K562 (cell line): ENCODE data around the gene STK25. TPM values are rescaled to one million over a fixed set of nuclear protein-coding genes. Genes with fewer than 3 reads are reported as not detected.
A peak's percentile ranks its signal among the peaks of the same experiment; 100 is the strongest.

ENCODE experiments used
- ATF7 ChIP-seq: fragments of 450-650 bp; IDR thresholded peaks from 2 replicates; pipeline ENCODE4 v1.7.1; 2014; ENCODE audit warnings: mild to moderate bottlenecking, moderate library complexity
- CBX1 ChIP-seq: sonication (generic); IDR thresholded peaks from 2 replicates; pipeline ENCODE4 v1.6.1; 2016; ENCODE audit warnings: antibody characterized with exemption, low read depth, mild to moderate bottlenecking
- CXXC5 ChIP-seq: fragments of 250-450 bp; sonication (Bioruptor Pico); IDR thresholded peaks from 2 replicates; pipeline ENCODE4 v1.8.0; 2022; ENCODE audit warnings: inconsistent platforms, mild to moderate bottlenecking, moderate library complexity
- E2F3 ChIP-seq: fragments of 250-450 bp; sonication (Bioruptor Pico); IDR thresholded peaks from 2 replicates; pipeline ENCODE4 v1.4.0; 2020; ENCODE audit warnings: mild to moderate bottlenecking
- E2F6 ChIP-seq, 2 experiments: IDR thresholded peaks; 2 replicates each; pipeline ENCODE4 v1.6.1; 2011; ENCODE audit warnings: borderline replicate concordance in 1 of 2, control low read depth in 1 of 2, low read depth in 1 of 2, low read length in 1 of 2, mild to moderate bottlenecking in 1 of 2, mixed read lengths in 1 of 2, moderate library complexity in 1 of 2; ENCODE audit not compliant: insufficient read depth in 1 of 2, insufficient read length in 1 of 2, poor library complexity in 1 of 2, severe bottlenecking in 1 of 2; ENCODE audit errors: extremely low read depth in 1 of 2
- PBX2 ChIP-seq, 2 experiments: IDR thresholded peaks in 1 of 2; conservative IDR thresholded peaks in 1 of 2; 2 replicates each; pipeline ENCODE4 v1.6.1; 2016; ENCODE audit warnings: low read depth in 2 of 2, mild to moderate bottlenecking in 1 of 2, missing compliant biosample characterization in 1 of 2, missing genetic modification characterization in 1 of 2, moderate library complexity in 1 of 2
- THAP12 ChIP-seq: fragments of 250-450 bp; sonication (Bioruptor Pico); IDR thresholded peaks from 2 replicates; pipeline ENCODE4 v1.9.0; 2021; ENCODE audit warnings: mild to moderate bottlenecking, inconsistent platforms
- TRIM28 ChIP-seq: fragments of 450-650 bp; IDR thresholded peaks from 2 replicates; pipeline ENCODE4 v1.6.1; 2017
- YY1 ChIP-seq, 3 experiments: IDR thresholded peaks; 2 replicates each; pipeline ENCODE4 v1.6.1; 2011; ENCODE audit warnings: low read length in 2 of 3, mild to moderate bottlenecking in 2 of 3, moderate library complexity in 2 of 3, borderline replicate concordance in 1 of 3, control low read depth in 1 of 3, low read depth in 1 of 3; ENCODE audit not compliant: insufficient read depth in 3 of 3, insufficient replicate concordance in 2 of 3, control insufficient read depth in 1 of 3, insufficient read length in 1 of 3; ENCODE audit errors: extremely low read depth in 1 of 3
- ZBTB43 ChIP-seq: sonication (generic); formaldehyde crosslinking; IDR thresholded peaks from 2 replicates; pipeline ENCODE4 v1.8.0; 2023; ENCODE audit warnings: mild to moderate bottlenecking, missing genetic modification reagents
- ZNF589 ChIP-seq: fragments of 200-800 bp; sonication (Bioruptor generic); IDR thresholded peaks from 2 replicates; pipeline ENCODE4 v1.6.1; 2016; ENCODE audit warnings: low read depth, missing genetic modification characterization, missing compliant biosample characterization
- ZNF717 ChIP-seq: fragments of 250-450 bp; sonication (Bioruptor Pico); IDR thresholded peaks from 2 replicates; pipeline ENCODE4 v1.5.0; 2021
- polyA plus RNA-seq, 8 experiments: library from polyadenylated mRNA; depleted of rRNA in 4 of 8; stranded (reverse) in 5 of 8; unstranded in 3 of 8; fragments of >200 nt; fragmentation: Nextera tagmentation in 2 of 8; fragmentation: Illumina TruSeq in 1 of 8; extraction: Ambion mirVana in 2 of 8; extraction: Trizol in 1 of 8; gene quantifications; 2 replicates each; pipeline versions ENCODE4 v1.2.1 to v1.2.3, GENCODE V29; 2011 to 2014; ENCODE audit warnings: inconsistent platforms in 1 of 8, missing spikeins in 1 of 8
- total RNA-seq, 7 experiments: library from RNA; depleted of rRNA in 6 of 7; stranded (reverse); fragments of >200 nt in 6 of 7; fragmentation: Illumina TruSeq in 2 of 7; extraction: Trizol in 2 of 7; gene quantifications; 2 replicates each; pipeline versions ENCODE4 v1.2.1 to v1.2.3, GENCODE V29; 2011 to 2021; ENCODE audit warnings: low replicate concordance in 1 of 7
- TF ChIP-seq, protein P1 (sequence below): fragments of 200-800 bp; sonication (Bioruptor generic); IDR thresholded peaks from 2 replicates; pipeline ENCODE4 v1.6.1; 2017; ENCODE audit warnings: missing genetic modification characterization, missing compliant biosample characterization
- TF ChIP-seq, protein P2 (sequence below): sonication (generic); formaldehyde crosslinking; IDR thresholded peaks from 2 replicates; pipeline ENCODE4 v1.5.0; 2020; ENCODE audit warnings: missing genetic modification reagents

Gene STK25
- total and polyA plus RNA-seq, 9 of the 15 experiments (the other 6 are each of a cell fraction or from before 2014, with no cell fraction given) = 5.4 to 177 (median 116) TPM

- TF ChIP-seq PBX2 (CRISPR knock-in tag; IDR thresholded peaks at IDR 0.05; ENCODE audit: low read depth) (no peak), PBX2 (tag; conservative IDR thresholded peaks at IDR 0.05; ENCODE audit: low read depth) (no peak), CXXC5 (CRISPR knock-in tag) (peak; percentile 96), THAP12 (CRISPR knock-in tag) (peak; percentile 50; the same call in 1 of the 2 replicates), CBX1 (no peak), ZBTB43 (CRISPR knock-in tag) (0 out of 2 replicates have a peak, but pooled peaks have one; percentile 35), ZNF589 (CRISPR knock-in tag) (peak; percentile 62; the same call in 1 of the 2 replicates), ZNF717 (CRISPR knock-in tag) (no peak), E2F3 (CRISPR knock-in tag) (peak; percentile 91), YY1 (IDR thresholded peaks at IDR 0.05; ENCODE audit: borderline replicate concordance in 1 of 3, control insufficient read depth in 1 of 3, extremely low read depth in 1 of 3, insufficient read depth in 3 of 3, insufficient read length in 1 of 3, insufficient replicate concordance in 2 of 3, low read depth in 1 of 3, low read length in 2 of 3) (peak in 1 of 3 experiments; percentile 44), ATF7 (peak; percentile 80), TRIM28 (no peak), E2F6 (IDR thresholded peaks at IDR 0.05; ENCODE audit: borderline replicate concordance in 1 of 2, extremely low read depth in 1 of 2, insufficient read depth in 1 of 2, insufficient read length in 1 of 2, low read depth in 1 of 2, low read length in 1 of 2, poor library complexity in 1 of 2, severe bottlenecking in 1 of 2) (peak; percentile 100)
- TF ChIP-seq, protein P1, sequence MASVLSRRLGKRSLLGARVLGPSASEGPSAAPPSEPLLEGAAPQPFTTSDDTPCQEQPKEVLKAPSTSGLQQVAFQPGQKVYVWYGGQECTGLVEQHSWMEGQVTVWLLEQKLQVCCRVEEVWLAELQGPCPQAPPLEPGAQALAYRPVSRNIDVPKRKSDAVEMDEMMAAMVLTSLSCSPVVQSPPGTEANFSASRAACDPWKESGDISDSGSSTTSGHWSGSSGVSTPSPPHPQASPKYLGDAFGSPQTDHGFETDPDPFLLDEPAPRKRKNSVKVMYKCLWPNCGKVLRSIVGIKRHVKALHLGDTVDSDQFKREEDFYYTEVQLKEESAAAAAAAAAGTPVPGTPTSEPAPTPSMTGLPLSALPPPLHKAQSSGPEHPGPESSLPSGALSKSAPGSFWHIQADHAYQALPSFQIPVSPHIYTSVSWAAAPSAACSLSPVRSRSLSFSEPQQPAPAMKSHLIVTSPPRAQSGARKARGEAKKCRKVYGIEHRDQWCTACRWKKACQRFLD (CRISPR knock-in tag) = peak; percentile 78
- TF ChIP-seq, protein P2, sequence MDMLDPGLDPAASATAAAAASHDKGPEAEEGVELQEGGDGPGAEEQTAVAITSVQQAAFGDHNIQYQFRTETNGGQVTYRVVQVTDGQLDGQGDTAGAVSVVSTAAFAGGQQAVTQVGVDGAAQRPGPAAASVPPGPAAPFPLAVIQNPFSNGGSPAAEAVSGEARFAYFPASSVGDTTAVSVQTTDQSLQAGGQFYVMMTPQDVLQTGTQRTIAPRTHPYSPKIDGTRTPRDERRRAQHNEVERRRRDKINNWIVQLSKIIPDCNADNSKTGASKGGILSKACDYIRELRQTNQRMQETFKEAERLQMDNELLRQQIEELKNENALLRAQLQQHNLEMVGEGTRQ (CRISPR knock-in tag) = peak; percentile 94
Observed at GRCh38 chr2:241508240-241509154, at the start of gene STK25 (continued).
